HG03571 (cell line): ENCODE data around the gene TMEM91.

Experiments used
- ATAC-seq: cut with Tn5 transposase; IDR thresholded peaks from one replicate; pipeline ENCODE4 v1.9.1; 2021; ENCODE audit not compliant: unreplicated experiment

The TMEM91 gene

DNA sequence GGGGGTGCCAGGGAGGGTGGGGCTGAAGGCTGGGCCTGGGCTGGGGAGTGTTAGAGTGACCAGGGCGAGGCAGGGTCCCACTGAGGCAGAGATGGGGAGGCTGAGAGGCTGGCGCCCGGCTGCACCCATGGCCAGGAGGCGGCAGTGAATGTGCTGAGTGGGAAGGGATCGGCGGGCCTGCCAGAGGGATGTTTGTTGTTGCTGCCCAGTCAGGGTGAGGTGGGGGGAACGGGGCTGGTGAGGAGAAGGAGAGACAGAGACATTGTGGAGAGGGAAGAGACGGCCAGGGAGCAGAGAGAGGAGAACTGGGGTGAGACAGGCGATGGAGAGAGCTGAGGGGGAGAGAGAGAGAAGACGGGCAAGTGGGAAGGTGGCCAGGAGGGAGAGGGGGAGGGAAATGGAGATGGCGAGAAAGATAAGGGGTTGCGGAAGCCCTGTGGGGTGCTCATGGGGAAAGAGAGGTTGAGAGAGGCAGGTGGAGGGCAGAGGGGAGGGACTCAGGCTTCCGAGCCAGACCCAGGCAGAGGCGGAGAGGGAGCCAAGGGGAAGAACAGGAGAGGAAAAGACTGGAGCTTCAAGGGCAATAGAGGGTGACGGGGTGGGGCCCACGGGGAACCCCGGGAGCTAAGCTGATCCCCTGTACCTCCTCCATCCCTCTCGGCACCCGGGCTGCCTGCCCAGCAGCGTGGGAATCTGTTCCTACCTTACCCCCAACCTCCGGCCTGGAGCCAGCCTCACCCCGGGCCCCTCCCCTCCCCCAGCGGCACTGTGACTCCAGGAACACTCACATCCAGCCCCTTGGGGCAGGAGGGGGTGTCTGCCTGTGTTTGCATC is 51.5 kb downstream of the TMEM91 start:
- ATAC-seq = no peak

DNA sequence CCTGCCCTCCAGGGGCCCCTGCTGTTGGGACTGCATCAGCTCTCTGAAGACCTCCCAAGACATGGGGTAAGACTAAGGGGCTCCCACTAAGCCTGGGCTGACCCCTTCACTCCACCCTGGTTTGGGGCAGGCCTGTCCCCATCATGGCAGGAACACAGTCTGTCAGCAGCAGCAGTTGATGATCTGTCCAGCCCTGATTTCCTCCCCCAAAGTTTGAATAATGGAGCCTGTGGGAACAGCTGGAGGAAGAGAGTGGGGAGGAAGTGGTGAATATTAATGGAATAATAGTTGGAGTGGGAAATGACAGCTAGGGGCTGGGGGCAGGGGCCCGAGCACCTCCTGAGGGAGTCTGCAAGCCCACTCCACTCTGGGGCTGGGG is 52.1 kb downstream of the TMEM91 start:
- no peak for ATAC-seq

DNA sequence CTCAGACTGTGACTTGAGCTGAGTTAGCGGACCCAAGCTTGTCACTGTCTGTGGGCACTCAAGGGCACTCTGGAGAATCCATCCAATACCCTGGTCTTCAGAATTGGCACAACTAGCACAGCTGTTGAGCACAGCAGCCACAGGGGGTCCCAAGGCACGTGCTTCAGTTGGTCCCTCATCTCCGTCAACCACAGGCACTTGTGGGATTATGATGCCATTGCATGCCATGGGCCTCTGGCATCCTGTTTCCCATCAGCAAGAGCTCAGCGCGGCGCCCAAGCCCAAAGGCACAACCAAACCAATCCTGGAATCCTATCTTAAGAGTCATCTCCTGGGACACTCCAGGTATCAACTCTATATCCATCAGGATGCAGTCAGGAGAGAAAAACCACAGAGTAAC is 54.6 kb downstream of the TMEM91 start:
- ATAC-seq = no peak

DNA sequence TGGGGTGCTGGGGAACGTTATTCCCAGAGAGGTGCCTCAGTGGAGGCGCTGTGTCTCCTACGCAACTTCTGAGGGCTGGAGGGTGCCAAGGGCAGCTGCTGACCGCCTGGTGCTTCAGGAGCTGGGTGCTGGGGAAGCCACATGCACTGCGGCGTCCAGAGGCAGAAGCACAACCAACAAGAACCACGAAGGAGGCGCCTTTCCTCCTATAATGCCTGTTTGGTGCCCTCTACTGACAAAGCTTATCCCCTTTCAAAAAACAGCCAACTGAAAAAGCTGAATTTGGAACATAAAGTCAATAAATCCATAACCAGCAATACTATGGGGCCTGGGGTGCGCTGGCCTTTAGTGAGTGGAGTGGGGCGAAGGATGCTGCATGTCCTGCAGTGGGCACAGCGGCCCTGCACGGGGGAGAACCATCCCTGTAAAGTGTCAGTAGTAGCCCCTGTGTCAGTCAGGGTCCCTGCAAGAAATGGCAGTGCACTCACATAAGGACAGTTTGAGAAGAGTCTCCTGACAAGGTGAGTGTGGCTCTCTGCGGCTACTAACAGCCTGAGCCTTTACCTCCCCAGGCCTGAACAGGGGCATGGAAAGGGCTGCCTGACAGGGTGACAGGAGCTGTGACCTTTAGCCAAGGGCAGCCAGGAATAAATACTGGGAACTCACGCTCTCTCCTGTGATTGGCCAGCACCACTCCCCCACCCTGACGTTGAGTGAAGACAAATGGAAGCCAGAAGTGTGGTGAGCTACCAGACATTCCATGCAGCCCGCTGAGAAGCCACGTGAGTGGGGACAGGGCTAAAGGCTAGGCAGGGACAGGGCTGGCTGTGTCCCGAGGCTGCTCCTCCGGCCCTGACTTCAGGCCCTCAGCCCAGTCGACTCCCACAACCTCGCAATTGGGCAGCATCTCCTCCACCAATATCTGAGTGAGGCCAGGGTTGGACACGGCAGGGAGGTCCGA is 55.4 kb downstream of the TMEM91 start:
- no peak for ATAC-seq

DNA sequence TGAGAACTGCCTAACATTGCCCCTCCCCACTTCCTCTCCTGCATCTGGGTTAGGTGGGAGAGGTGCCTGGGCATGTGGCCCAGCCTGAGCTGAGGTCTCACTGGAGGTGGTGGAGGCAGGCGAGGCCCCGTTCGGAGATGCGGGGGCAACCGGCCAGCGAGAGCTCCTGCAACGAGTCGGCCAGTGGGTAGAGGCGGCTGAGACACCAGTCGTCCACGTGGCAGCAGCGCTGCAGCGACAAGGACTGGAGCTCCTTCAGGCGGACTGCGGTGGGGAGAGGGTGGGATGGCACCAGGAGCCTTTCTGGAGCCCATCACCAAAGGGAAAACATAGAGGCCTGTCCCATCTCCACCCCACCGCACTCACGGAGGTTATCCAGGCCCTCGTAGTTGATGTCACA is 56.8 kb downstream of the TMEM91 start:
- ATAC-seq = no peak
